Nephron (organoid): Measurements from ENCODE around the gene RAB44.

Experiments used
- H3K27ac Mint-ChIP-seq, 3 experiments: 2 replicates each; pipeline ENCODE4 v1.8.0; 2020; ENCODE audit warnings: mixed read lengths in 3 of 3, mild to moderate bottlenecking in 2 of 3, moderate library complexity in 1 of 3
- H3K27me3 Mint-ChIP-seq: 2 replicates; pipeline ENCODE4 v1.8.0; 2021; ENCODE audit warnings: low read depth, mild to moderate bottlenecking, moderate library complexity, mixed read lengths
- H3K36me3 Mint-ChIP-seq: 2 replicates; pipeline ENCODE4 v1.8.0; 2020; ENCODE audit warnings: low read depth, mixed read lengths
- H3K4me1 Mint-ChIP-seq: 2 replicates; pipeline ENCODE4 v1.8.0; 2020; ENCODE audit warnings: mixed read lengths
- H3K4me3 Mint-ChIP-seq, 3 experiments: 2 replicates each; pipeline ENCODE4 v1.8.0; 2020; ENCODE audit warnings: mild to moderate bottlenecking in 3 of 3, mixed read lengths in 3 of 3, moderate library complexity in 2 of 3
- H3K9me3 Mint-ChIP-seq: 2 replicates; pipeline ENCODE4 v1.8.0; 2020; ENCODE audit warnings: mixed read lengths
- TF ChIP-seq, protein P1 (sequence below), 3 experiments: fragments of 200-600 bp; sonication (generic); IDR thresholded peaks; one replicate each; pipeline ENCODE4 v1.5.0; 2021; ENCODE audit warnings: antibody characterized with exemption in 3 of 3; ENCODE audit not compliant: unreplicated experiment in 3 of 3

RAB44 gene

DNA sequence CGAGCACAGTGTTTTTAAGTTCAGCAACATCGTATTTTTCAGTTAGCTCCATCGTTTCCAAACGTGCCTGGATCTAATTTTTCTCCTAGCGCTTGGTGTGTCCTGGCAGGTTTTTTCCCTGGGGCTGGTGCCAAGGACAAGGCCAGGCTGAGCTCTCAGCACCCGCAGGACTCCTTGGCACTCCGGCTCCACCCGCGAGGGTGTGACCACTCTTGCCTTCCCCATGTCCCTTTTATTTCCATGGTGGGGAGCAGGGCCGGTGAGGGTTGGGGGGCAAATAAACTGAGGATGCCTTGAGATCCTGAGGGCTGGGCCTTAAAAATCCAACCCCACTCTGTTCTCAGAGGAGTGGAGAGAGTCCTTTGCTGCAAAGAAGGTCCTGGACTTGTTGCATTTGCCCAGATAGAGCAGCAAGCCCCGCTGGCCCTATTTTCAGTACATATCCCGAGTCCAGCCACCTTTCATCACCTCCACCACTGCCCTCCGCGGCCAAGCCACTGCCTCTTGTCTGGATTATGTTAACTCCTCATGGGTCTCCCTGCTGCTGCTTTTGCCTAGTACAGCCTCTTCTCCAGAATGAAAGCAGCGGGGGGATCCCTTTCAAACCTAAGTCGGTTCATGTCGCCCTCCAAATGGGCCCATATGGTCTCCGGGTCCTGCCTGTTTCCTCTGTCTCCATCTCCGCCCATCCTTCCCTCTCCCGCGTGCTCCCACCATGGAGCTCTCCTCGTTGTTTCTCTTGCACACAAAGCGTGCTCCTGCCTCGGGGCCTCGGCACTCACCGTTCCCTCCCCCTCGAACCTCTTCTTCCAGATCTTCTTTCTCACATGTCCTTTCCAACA lies 4.5 kb upstream of the RAB44 start:
- Mint-ChIP-seq H3K36me3 (no peaks in the 10 kb centered on the region), H3K9me3 (no peaks in the 10 kb centered on the region), H3K4me3 (no peak overlapping the region), H3K27ac (no peak overlapping the region), H3K4me1 (no peaks in the 10 kb centered on the region), H3K27me3 (peaks cover 1% of the 10 kb centered on the region)
- TF ChIP-seq, protein P1, sequence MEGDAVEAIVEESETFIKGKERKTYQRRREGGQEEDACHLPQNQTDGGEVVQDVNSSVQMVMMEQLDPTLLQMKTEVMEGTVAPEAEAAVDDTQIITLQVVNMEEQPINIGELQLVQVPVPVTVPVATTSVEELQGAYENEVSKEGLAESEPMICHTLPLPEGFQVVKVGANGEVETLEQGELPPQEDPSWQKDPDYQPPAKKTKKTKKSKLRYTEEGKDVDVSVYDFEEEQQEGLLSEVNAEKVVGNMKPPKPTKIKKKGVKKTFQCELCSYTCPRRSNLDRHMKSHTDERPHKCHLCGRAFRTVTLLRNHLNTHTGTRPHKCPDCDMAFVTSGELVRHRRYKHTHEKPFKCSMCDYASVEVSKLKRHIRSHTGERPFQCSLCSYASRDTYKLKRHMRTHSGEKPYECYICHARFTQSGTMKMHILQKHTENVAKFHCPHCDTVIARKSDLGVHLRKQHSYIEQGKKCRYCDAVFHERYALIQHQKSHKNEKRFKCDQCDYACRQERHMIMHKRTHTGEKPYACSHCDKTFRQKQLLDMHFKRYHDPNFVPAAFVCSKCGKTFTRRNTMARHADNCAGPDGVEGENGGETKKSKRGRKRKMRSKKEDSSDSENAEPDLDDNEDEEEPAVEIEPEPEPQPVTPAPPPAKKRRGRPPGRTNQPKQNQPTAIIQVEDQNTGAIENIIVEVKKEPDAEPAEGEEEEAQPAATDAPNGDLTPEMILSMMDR (IDR thresholded peaks at IDR 0.05; ENCODE audit: unreplicated experiment in 3 of 3): no peak

DNA sequence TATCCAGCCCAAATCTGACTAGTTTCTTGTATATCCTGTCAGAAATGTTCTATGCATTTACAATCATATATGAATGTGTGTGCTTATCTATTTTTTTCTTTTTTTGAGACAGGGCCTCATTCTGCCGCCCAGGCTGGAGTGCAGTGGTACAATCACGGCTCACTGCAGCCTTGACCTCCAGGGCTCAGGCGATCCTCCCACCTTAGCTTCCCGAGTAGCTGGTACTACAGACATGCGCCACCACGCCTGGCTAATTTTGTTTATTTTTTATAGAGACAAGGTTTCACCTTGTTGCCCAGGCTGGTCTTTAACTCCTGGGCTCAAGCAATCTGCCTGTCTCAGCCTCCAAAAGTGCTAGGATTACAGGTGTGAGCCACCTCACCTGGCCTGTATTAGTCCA lies 3.0 kb upstream of the RAB44 start:
- no peak overlapping the region for H3K4me3 Mint-ChIP-seq
- peaks cover 11% of the 10 kb centered on the region for H3K27me3 Mint-ChIP-seq
- H3K4me1 Mint-ChIP-seq: no peaks in the 10 kb centered on the region
- no peaks in the 10 kb centered on the region for H3K36me3 Mint-ChIP-seq
- H3K9me3 Mint-ChIP-seq: no peaks in the 10 kb centered on the region
- peak overlapping the region in 1 of 3 experiments; percentile 17 for H3K27ac Mint-ChIP-seq
- TF ChIP-seq, protein P1 (IDR thresholded peaks at IDR 0.05; ENCODE audit: unreplicated experiment in 3 of 3): no peak

DNA sequence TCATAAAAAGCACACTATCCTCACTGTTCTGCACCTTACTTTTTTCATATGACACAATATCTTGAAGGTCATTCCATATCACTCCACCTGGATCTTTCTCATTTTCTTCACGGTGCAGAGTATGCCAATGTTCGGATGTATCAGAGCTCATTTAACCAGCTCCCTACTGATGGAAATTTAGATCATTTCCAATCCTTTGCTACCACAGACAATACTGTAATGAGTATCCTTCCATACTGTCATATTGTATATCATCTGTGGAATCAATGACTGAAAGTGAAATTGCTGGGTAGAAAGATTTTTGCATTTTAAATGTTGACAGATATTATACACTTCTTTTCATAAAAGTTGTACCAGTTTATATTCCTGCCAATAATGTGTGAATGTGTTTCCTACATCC lies 2.2 kb upstream of the RAB44 start:
- Mint-ChIP-seq H3K4me3 (no peak overlapping the region), H3K4me1 (no peaks in the 10 kb centered on the region), H3K36me3 (no peaks in the 10 kb centered on the region), H3K27me3 (peaks cover 11% of the 10 kb centered on the region), H3K27ac (no peak overlapping the region), H3K9me3 (no peaks in the 10 kb centered on the region)
- TF ChIP-seq, protein P1 (IDR thresholded peaks at IDR 0.05; ENCODE audit: unreplicated experiment in 3 of 3): no peak

DNA sequence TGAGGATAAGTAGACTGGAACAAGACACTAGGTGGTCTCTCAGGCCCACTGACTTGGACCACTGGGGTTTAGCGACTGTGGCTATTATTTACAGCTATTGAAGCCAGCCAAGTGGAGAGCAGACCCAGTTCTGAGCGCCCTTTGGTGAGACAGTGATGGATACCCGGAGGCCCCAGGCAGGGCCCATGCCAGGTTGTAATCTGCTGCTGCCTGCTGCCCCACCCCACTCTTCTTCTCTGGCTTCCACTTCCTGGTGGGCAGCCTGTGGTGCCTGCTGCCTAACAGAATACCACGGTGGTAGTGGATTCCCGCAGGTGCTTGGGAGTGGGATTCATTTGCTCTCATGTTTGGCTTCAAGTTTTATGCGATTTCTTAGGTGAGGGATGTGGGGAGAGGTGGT lies 570 bp downstream of the RAB44 start:
- Mint-ChIP-seq H3K9me3 (no peaks in the 10 kb centered on the region), H3K4me3 (no peak overlapping the region), H3K27ac (no peak overlapping the region), H3K36me3 (no peaks in the 10 kb centered on the region), H3K27me3 (peaks cover 11% of the 10 kb centered on the region), H3K4me1 (peaks cover 4% of the 10 kb centered on the region)
- TF ChIP-seq, protein P1 (IDR thresholded peaks at IDR 0.05; ENCODE audit: unreplicated experiment in 3 of 3): no peak

DNA sequence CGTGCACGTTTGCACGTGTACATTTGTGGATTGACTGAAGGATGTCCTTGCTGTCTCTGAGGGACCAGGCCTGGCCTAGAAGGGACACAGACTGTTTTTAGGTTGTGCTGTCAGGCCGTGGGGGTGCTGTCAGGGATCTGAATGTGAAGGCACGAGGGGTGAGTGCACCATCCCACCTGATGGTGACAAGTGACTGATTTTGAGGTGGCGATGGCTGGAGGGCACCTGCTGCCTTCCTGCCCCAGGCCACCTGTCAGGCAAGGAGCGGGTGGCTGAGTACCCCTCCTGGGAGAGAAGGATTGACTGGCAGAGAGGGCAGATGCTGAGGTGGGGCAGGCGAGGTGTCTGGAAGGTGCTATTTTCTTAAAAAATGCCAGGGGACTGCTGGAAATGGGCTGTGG lies 1.2 kb downstream of the RAB44 start:
- TF ChIP-seq, protein P1 (IDR thresholded peaks at IDR 0.05; ENCODE audit: unreplicated experiment in 3 of 3): no peak
- Mint-ChIP-seq H3K27ac (no peak overlapping the region), H3K4me3 (no peak overlapping the region), H3K4me1 (peaks cover 4% of the 10 kb centered on the region), H3K36me3 (no peaks in the 10 kb centered on the region), H3K9me3 (no peaks in the 10 kb centered on the region), H3K27me3 (peaks cover 17% of the 10 kb centered on the region)

DNA sequence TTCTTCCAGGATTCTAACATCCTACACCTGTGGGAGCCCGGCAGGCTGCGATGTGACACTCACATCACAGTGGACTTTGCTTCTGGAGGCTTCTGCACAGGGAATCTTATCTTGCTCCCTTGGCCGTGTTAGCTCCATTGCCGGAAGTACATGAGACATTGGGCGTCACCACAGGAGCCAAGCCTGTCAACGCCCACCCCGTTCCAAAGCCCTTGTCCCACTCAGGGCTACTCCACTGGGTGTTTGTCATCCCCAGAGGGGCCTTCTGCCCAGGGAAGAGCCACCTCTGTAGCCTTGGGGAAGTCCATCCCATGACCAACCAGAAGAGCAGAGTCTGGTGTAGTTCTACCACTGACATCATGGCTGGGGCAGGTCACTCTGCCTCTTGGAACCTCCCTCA lies 1.7 kb downstream of the RAB44 start:
- Mint-ChIP-seq H3K27me3 (peaks cover 19% of the 10 kb centered on the region), H3K9me3 (no peaks in the 10 kb centered on the region), H3K4me3 (no peak overlapping the region), H3K36me3 (no peaks in the 10 kb centered on the region), H3K4me1 (peaks cover 4% of the 10 kb centered on the region), H3K27ac (no peak overlapping the region)
- TF ChIP-seq, protein P1 (IDR thresholded peaks at IDR 0.05; ENCODE audit: unreplicated experiment in 3 of 3): no peak
